HG02973 (cell line): ENCODE data around the gene IRF7.

Experiments
- ATAC-seq: cut with Tn5 transposase; IDR thresholded peaks from one replicate; pipeline ENCODE4 v1.9.1; 2021; ENCODE audit warnings: moderate library complexity; ENCODE audit not compliant: unreplicated experiment

The IRF7 gene

DNA sequence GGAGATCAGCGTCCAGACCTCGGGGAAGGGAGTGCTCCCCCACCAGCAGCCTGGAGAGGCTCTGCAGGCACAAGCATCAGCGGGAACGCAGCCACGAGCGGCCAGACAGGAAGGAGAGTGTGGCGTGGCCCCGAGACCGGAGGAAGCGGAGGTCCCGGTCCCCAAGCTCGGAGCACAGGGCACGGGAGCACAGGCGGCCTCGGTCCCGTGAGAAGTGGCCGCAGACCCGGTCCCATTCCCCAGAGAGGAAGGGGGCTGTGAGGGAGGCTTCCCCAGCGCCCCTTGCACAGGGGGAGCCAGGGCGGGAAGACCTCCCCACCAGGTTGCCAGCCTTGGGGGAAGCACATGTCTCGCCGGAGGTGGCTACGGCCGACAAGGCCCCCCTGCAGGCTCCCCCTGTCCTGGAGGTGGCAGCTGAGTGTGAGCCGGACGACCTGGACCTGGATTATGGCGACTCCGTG, 6.9 kb downstream of the IRF7 start:
- no peak for ATAC-seq

DNA sequence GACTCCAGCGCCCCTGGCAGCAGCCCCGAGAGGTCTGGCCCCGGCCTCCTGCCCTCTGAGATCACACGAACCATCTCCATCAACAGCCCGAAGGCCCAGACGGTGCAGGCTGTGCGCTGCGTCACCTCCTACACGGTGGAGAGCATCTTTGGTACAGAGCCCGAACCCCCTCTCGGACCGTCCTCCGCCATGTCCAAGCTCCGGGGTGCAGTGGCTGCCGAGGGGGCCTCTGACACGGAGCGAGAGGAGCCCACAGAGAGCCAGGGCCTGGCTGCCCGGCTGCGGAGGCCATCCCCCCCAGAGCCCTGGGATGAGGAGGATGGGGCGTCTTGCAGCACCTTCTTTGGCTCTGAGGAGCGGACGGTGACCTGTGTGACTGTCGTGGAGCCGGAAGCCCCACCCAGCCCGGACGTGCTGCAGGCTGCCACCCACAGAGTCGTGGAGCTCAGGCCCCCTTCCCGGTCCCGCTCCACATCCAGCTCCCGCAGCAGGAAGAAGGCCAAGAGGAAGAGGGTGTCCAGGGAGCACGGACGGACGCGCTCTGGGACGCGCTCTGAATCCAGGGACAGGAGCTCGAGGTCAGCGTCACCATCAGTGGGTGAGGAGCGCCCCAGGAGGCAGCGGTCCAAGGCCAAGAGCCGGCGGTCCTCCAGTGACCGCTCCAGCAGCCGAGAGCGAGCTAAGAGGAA, 7.6 kb downstream of the IRF7 start:
- ATAC-seq, result no peak

DNA sequence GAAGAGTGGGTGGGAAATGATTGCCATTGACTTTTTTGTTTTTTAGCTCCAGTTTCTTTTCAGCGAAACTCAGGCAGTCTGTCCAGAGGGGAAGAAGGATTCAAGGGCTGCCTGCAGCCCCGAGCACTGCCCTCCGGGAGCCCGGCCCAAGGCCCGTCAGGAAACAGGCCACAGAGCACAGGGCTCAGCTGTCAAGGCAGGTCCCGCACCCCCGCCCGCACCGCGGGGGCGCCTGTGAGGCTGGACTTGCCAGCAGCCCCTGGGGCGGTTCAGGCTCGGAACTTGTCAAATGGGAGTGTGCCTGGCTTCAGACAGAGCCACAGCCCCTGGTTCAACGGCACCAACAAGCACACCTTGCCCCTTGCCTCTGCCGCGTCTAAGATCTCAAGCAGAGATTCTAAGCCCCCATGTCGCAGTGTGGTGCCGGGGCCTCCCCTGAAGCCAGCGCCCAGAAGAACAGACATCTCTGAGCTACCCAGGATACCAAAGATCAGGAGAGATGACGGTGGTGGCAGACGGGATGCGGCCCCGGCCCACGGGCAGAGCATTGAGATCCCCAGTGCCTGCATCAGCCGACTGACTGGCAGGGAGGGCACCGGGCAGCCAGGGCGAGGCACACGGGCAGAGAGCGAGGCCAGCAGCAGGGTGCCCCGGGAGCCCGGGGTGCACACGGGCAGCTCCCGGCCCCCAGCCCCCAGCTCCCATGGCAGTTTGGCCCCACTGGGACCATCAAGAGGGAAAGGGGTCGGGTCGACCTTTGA, 8.6 kb downstream of the IRF7 start:
- no peak for ATAC-seq

DNA sequence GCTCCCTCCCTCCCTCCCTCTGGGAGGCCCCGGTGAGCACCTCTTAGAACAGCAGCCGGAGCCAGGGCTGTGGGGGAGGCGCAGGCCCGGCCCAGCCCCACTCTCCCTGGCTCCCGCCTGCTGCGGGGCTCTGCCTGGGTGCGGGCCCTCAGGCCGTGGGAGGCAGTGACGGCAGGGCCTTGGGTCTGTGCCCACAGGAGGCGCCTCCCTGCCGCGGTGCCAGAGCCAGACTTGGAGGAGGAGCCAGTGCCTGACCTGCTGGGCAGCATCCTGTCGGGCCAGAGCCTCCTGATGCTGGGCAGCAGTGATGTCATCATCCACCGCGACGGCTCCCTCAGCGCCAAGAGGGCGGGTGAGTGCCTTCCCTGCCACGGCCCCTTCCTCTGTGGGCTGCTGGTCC, 9.5 kb downstream of the IRF7 start:
- ATAC-seq, result no peak

DNA sequence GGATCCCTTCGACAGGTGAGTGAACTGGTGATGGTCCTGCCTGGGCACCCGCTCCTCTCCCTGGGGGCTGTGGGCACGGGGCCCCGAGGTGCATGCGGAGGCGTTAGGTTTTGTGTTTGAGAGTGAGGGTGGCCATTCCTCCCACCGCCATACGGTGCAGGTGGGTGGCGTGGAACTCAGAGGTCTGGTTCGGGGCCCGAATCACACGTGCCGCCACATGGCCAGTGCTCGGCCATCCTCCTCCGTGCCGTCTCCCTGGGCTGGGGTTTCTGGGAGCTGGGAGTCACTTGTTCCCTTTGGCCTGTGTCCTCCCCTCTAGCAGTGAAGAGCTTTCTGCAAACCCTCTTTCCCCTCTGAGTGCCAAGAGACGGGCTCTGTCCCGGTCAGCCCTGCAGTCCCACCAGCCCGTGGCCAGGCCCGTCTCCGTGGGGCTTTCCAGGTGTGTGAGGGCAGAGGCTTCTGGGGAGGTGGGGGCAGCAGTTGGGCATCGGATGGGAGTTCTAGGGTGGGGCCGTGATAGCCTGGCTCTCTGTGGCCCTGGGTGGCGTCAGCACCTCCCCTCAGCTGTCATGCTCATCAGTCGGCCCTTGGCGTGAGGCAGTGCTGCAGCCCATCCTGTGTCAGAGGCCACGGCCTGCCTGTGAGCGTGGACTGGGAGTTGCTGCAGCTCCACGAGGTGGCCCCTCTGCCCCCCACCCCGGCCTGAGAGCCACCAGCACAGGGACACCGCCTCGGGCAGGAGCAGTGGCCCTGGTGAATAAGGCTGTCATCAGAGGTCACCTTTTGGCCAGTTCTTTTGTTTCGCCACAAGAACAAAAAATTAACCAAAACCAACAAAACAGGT, 10.2 kb downstream of the IRF7 start:
- ATAC-seq, result no peak

- ATAC-seq, result no peak
Observed at GRCh38 chr11:603154-603553, 12.6 kb downstream of the IRF7 start.

GRCh38 chr11:601573-602245, 14.0 kb downstream of the IRF7 start:
- ATAC-seq, result no peak

DNA sequence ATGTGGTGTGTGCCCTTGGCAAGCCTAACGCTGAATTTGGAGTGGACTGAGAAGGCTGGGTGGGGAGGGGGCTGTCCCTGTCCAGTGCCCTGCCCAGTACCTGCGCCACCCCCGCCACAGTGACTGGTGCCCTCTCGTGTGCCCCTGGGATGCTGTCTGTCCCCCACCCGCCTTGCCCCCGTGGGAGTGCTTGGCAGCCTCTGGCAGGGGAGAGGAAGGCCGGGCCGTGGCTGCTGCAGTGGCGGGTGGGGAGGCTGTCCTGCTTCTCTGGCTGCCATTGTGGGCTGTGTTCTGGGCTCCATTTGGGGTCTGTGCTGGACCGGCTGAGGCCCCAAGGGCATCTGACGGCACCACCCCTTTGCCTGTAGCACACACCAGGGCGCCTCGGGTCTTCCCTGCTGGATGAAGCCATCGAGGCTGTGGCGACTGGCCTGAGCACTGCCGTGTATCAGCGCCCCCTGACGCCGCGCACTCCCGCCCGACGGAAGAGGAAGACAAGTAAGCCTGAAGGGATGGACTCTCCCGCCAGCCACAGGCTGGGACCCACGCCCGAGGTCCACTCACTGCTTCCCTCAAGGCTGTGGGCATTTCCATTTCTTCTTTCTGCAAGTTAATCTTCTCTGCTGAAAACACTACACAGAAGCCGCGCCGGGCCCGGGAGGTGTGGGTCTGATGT, 17.6 kb downstream of the IRF7 start:
- no peak for ATAC-seq

- ATAC-seq, result no peak
Observed at GRCh38 chr11:597166-597725, 18.5 kb downstream of the IRF7 start.

DNA sequence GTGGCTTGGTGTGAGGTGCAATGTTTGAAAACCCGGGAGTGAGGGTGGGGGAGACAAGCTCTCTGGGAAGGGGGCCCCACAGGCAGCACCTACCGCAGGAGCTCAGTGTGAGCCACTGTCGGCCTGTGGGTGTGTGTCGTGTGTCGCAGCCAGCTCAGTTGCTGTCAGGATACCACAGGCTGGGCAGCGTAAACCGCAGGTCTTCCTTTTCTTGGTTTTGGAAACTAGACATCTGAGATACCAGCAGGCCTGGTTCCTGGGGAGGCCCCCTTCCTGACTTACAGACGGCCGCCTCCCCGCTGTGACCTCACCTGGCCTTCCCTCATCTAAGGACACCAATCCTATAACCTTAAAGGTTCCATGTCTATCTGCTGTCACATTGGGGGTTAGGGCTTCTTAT, 19.4 kb downstream of the IRF7 start:
- no peak for ATAC-seq

DNA sequence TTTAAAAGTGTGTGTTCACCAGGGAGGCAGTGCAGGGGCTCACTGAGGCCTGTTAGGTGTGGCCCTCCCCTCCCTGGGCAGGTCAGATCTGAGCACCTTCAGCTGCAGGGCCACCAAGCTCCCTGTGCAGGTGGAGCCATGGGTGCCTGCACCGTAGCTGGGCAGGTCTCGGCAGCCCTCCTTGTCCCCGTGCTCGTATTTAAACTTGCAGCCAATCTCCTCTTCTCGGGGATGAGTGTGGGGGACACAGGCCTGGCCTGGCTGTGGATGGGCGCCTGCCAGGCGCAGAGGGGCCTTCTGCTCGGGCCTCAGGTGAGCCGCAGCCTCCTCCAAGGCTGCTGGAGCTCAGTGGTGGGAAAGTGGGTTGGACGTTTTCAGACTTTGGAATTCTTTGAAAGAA, 20.4 kb downstream of the IRF7 start:
- no peak for ATAC-seq

DNA sequence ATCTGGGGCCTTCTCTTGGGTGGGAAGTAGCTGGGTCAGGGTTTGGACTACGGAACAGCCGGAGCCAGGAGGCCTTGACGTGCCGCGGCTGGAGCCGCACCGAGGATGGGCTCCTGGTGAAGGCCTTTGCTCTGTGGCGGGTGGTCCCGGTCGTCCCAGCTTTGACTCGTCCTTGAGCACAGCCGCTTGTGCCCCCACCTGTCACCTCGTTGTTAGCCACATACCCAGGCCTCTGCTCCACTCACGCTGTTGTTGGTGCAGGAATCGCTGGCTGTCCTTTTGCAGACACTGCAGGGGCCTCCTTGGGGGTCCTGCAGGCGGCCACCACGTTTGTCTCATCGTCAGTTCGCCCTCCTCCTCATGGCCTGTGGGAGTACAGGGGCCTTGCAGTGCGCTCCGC, 22.4 kb downstream of the IRF7 start:
- ATAC-seq, result no peak

GRCh38 chr11:592918-593317, 22.8 kb downstream of the IRF7 start:
- ATAC-seq, result no peak

GRCh38 chr11:592501-592900, 23.2 kb downstream of the IRF7 start:
- no peak for ATAC-seq

- ATAC-seq, result no peak
Observed at GRCh38 chr11:590997-591396, 24.8 kb downstream of the IRF7 start.

- no peak for ATAC-seq
Observed at GRCh38 chr11:589798-590197, 26.0 kb downstream of the IRF7 start.

DNA sequence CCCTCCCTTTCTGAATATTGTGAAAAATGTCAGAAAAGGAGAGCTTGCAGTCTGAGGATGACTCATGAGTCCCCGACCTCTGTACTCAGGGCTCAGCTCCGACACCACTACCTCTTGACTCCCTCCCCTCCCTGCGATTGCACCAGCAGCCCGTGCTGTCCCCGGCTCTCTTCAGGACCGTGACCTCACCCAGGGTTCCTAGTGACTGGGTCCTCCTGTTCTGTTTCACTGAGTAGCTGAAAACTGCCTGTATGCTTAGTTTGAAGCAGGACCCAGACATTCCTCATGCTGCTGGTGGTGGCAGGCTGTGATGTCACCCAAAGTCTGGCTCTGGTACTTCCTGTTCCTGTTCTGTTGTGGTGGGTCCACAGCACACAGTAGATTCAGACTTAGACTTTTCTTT, 27.8 kb downstream of the IRF7 start:
- no peak for ATAC-seq

DNA sequence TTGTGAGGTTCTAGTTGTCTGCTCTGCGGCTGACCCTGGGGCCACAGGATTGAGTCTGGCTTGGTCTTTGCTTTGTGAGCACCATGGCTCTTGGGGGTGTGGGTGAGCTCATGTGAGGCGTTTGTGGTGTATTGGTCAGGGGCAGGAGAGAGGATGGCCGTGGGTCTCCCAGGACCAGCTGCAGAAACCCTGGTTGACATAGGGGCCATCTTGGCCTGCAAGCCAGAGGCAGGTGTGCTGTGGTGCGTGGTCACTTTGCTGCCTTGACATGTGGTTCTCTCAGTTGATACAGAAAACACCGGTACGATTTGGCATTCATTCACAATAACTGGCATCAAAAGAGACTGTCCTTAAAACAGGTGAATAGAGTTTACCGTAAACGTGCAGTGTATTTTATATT, 28.2 kb downstream of the IRF7 start:
- ATAC-seq, result no peak

- ATAC-seq, result no peak
Observed at GRCh38 chr11:586376-587316, 29.1 kb downstream of the IRF7 start.
